Keratinocyte (primary cell): ENCODE measurements around the gene PLCH2. TPM values are rescaled to one million over a fixed set of nuclear protein-coding genes. Genes with fewer than 3 reads are reported as not detected.

Experiments
- DNase-seq: peaks from one replicate; pipeline ENCODE4 v3.0.0-alpha.2; 2011; ENCODE audit warnings: low read depth, missing footprints, low spot score
- FAIRE-seq: peaks from 2 replicates; lab custom pipeline; 2011; peaks lifted over from hg19 to GRCh38; lab: Jason Lieb, UNC
- H2AFZ ChIP-seq: 2 replicates; pipeline ENCODE4 v1.6.0; 2012; ENCODE audit warnings: low read length, control low read depth, inconsistent platforms; ENCODE audit not compliant: control insufficient read depth
- H3K27ac ChIP-seq: 2 replicates; pipeline ENCODE4 v1.5.1; 2011; ENCODE audit warnings: low read length; ENCODE audit not compliant: control insufficient read depth, insufficient read depth
- H3K27me3 ChIP-seq: 3 replicates; pipeline ENCODE4 v1.6.0; 2011; ENCODE audit warnings: low read length; ENCODE audit not compliant: control insufficient read depth, insufficient read depth; ENCODE audit errors: extremely low read depth
- H3K36me3 ChIP-seq, 2 experiments: 2 replicates in 1 of 2; 3 replicates in 1 of 2; pipeline ENCODE4 v1.5.1; 2011; ENCODE audit warnings: low read length in 2 of 2, mild to moderate bottlenecking in 1 of 2; ENCODE audit not compliant: control insufficient read depth in 2 of 2, insufficient read depth in 2 of 2; ENCODE audit errors: extremely low read depth in 1 of 2
- H3K4me1 ChIP-seq: 3 replicates; pipeline ENCODE4 v1.5.1; 2011; ENCODE audit warnings: low read length; ENCODE audit not compliant: control insufficient read depth, insufficient read depth; ENCODE audit errors: extremely low read depth
- H3K4me2 ChIP-seq: 3 replicates; pipeline ENCODE4 v1.6.0; 2011; ENCODE audit warnings: low read depth, low read length; ENCODE audit not compliant: control insufficient read depth, insufficient read depth; ENCODE audit errors: extremely low read depth
- H3K4me3 ChIP-seq, 3 experiments: fragments of 200-600 bp in 1 of 3; sonication (generic) in 1 of 3; 2 replicates in 2 of 3; 3 replicates in 1 of 3; pipeline ENCODE4 v1.5.1; 2011 to 2016; ENCODE audit warnings: low read length in 3 of 3, mild to moderate bottlenecking in 3 of 3, control low read depth in 2 of 3, inconsistent platforms in 1 of 3, low read depth in 1 of 3, mixed read lengths in 1 of 3, mixed run types in 1 of 3, moderate library complexity in 1 of 3; ENCODE audit not compliant: control insufficient read depth in 2 of 3, insufficient read depth in 2 of 3; ENCODE audit errors: extremely low read depth in 1 of 3
- H3K79me2 ChIP-seq: 2 replicates; pipeline ENCODE4 v1.6.0; 2012; ENCODE audit warnings: low read length; ENCODE audit not compliant: control insufficient read depth, insufficient read depth
- H3K9ac ChIP-seq: 3 replicates; pipeline ENCODE4 v1.6.0; 2011; ENCODE audit warnings: low read length; ENCODE audit not compliant: control insufficient read depth, insufficient read depth; ENCODE audit errors: extremely low read depth
- H3K9me1 ChIP-seq: 3 replicates; pipeline ENCODE4 v1.6.0; 2011; ENCODE audit warnings: low read length; ENCODE audit not compliant: control insufficient read depth, insufficient read depth; ENCODE audit errors: extremely low read depth
- H3K9me3 ChIP-seq: 2 replicates; pipeline ENCODE4 v1.5.1; 2012; ENCODE audit warnings: low read depth, low read length; ENCODE audit not compliant: control insufficient read depth
- H4K20me1 ChIP-seq: 3 replicates; pipeline ENCODE4 v1.6.0; 2011; ENCODE audit warnings: low read length; ENCODE audit not compliant: control insufficient read depth, insufficient read depth; ENCODE audit errors: extremely low read depth
- CTCF ChIP-seq, 3 experiments: IDR thresholded peaks in 1 of 3; conservative IDR thresholded peaks in 1 of 3; optimal IDR thresholded peaks in 1 of 3; 2 replicates in 2 of 3; 3 replicates in 1 of 3; pipeline versions ENCODE3 to v1.5.1; 2011; ENCODE audit warnings: low read length in 3 of 3, mild to moderate bottlenecking in 3 of 3, moderate library complexity in 2 of 3, control low read depth in 1 of 3, inconsistent platforms in 1 of 3; ENCODE audit not compliant: insufficient read depth in 2 of 3; ENCODE audit errors: extremely low read depth in 1 of 3
- EZH2 ChIP-seq: IDR thresholded peaks from one replicate; pipeline ENCODE4 v1.6.1; 2012; ENCODE audit warnings: inconsistent platforms, mild to moderate bottlenecking, low read length, moderate library complexity
- dilution Hi-C: fragments of 300-500 bp; cut with MboI; formaldehyde crosslinking; loops from one replicate; pipeline ENCODE4 v1.7.0; 2020; ENCODE audit warnings: low sequenced_read_pairs; ENCODE audit not compliant: extremely low pct_ligation_motif_present
- polyA plus RNA-seq, 5 experiments: library from polyadenylated mRNA; depleted of rRNA in 3 of 5; stranded (reverse) in 3 of 5; stranded (forward) in 1 of 5; unstranded in 1 of 5; fragments of >200 nt; gene quantifications; 1 replicate in 1 of 5; 2 replicates in 3 of 5; 3 replicates in 1 of 5; pipeline versions ENCODE4 v1.2.1 to v1.2.3, GENCODE V29; 2011 to 2012; ENCODE audit warnings: missing spikeins in 2 of 5, low read depth in 1 of 5, low replicate concordance in 1 of 5

PLCH2 gene
- polyA plus RNA-seq, 1 donor (not counting 4 experiments of a cell fraction or from before 2014, with no cell fraction given), result 57.4 TPM

GRCh38 chr1:2513939-2514652, 38.0 kb downstream of the PLCH2 start:
- H3K9me1 ChIP-seq, result no peaks in the 10 kb centered on the region
- no peak overlapping the region for H3K9ac ChIP-seq
- H3K4me1 ChIP-seq, result no peaks in the 10 kb centered on the region
- no peaks in the 10 kb centered on the region for H3K79me2 ChIP-seq
- no peak overlapping the region for H3K4me2 ChIP-seq
- FAIRE-seq, result no peak
- no peak overlapping the region for H2AFZ ChIP-seq
- H3K27ac ChIP-seq, result no peak overlapping the region
- H3K36me3 ChIP-seq, result peaks cover 31 to 43% of the 10 kb centered on the region in 2 experiments
- peaks cover 4% of the 10 kb centered on the region for H4K20me1 ChIP-seq
- no peaks in the 10 kb centered on the region for H3K9me3 ChIP-seq
- TF ChIP-seq CTCF (optimal IDR thresholded peaks at IDR 0.05 in 1 of 3, IDR thresholded peaks at IDR 0.05 in 1 of 3, conservative IDR thresholded peaks at IDR 0.05 in 1 of 3; ENCODE audit: extremely low read depth in 1 of 3, insufficient read depth in 2 of 3, low read length in 3 of 3), result no peak
- TF ChIP-seq EZH2, result no peak
- H3K27me3 ChIP-seq, result no peaks in the 10 kb centered on the region
- dilution Hi-C loops, result no loop called here
- no peak overlapping the region for H3K4me3 ChIP-seq
- DNase-seq, result no peak

- no peak overlapping the region for H3K9ac ChIP-seq
- H3K27me3 ChIP-seq, result no peaks in the 10 kb centered on the region
- H3K4me1 ChIP-seq, result no peaks in the 10 kb centered on the region
- TF ChIP-seq CTCF (optimal IDR thresholded peaks at IDR 0.05 in 1 of 3, IDR thresholded peaks at IDR 0.05 in 1 of 3, conservative IDR thresholded peaks at IDR 0.05 in 1 of 3; ENCODE audit: extremely low read depth in 1 of 3, insufficient read depth in 2 of 3, low read length in 3 of 3) (peak in 1 of 3 experiments; percentile 19), EZH2 (no peak)
- H3K9me3 ChIP-seq, result no peaks in the 10 kb centered on the region
- H4K20me1 ChIP-seq, result no peaks in the 10 kb centered on the region
- no peak overlapping the region for H3K4me2 ChIP-seq
- H3K27ac ChIP-seq, result no peak overlapping the region
- no peak overlapping the region for H2AFZ ChIP-seq
- no peak overlapping the region for H3K4me3 ChIP-seq
- DNase-seq (no peak), FAIRE-seq (no peak)
- H3K79me2 ChIP-seq, result no peaks in the 10 kb centered on the region
- no peaks in the 10 kb centered on the region for H3K9me1 ChIP-seq
- dilution Hi-C loops, result no loop called here
- H3K36me3 ChIP-seq, result peaks cover 29 to 44% of the 10 kb centered on the region in 2 experiments
These were observed 39.0 kb downstream of the PLCH2 start for GRCh38 chr1:2514863-2515762.
